Breast epithelium (tissue), 3 donors: Measurements from ENCODE around the gene ACAA1.

ENCODE experiments used
- CTCF ChIP-seq, 3 donors: fragments of 450-650 bp; IDR thresholded peaks; one replicate each; pipeline ENCODE4 v1.5.1; 2016 to 2017; ENCODE audit warnings: antibody characterized with exemption in 3 of 3, mild to moderate bottlenecking in 3 of 3, moderate library complexity in 3 of 3
- POLR2A ChIP-seq: fragments of 450-650 bp; IDR thresholded peaks from one replicate; pipeline ENCODE4 v1.6.1; 2016; ENCODE audit warnings: antibody characterized with exemption, mild to moderate bottlenecking, moderate library complexity
- POLR2AphosphoS5 ChIP-seq, 3 donors: sonication (generic); formaldehyde crosslinking; IDR thresholded peaks; one replicate each; pipeline ENCODE4 v1.6.1; 2017; ENCODE audit warnings: antibody characterized with exemption in 3 of 3

DNA sequence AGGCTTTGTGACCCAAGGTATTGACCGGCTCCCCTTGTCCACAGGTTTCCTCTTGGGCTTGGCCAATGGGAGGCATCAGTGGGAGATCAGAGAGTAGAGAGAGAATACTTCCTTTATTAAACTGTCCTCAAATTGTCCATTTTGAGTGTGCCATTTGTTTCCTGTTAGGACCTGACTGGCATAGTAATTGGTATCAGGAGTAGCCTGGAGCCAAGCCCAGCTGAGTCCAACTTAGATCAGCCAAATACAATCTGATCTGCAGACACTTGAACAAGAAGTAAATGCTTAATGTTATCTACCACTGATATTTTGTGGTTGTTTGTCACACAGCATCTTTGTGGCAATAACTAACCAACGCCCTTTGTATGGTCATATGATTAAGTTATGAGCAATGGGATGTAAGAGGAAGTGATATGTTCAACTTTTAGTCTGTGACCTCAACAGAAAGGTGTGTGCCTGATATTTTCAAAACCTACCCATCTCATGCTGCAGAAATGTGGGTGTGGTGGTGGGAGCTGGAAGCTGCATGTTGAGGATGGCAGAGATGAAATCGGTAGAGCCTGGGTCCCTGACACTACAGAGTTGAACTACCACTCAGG is 14.8 kb upstream of the ACAA1 start:
- no peak for TF ChIP-seq POLR2A
- TF ChIP-seq POLR2AphosphoS5 (IDR thresholded peaks at IDR 0.05): no peak
- TF ChIP-seq CTCF (IDR thresholded peaks at IDR 0.05): no peak
